Erythroblast (primary cell): ENCODE results near the gene ASCL1.
A peak's percentile ranks its signal among the peaks of the same experiment; 100 is the strongest.

Source experiments
- DNase-seq, 2 experiments: peaks; one replicate each; lab custom pipeline; 2025; lab: John Stamatoyannopoulos, UW
- GATA1 ChIP-seq: IDR thresholded peaks from 2 replicates; pipeline ENCODE4 v1.6.1; 2011; ENCODE audit warnings: low read depth, mild to moderate bottlenecking, control low read depth, low read length, moderate library complexity
- POLR2A ChIP-seq: IDR thresholded peaks from 2 replicates; pipeline ENCODE4 v1.6.1; 2011; ENCODE audit warnings: mild to moderate bottlenecking, low read length

ASCL1 gene

GRCh38 chr12:102933168-102933567 lies 24.3 kb upstream of the ASCL1 start:
- no peak for TF ChIP-seq GATA1
- no peak for TF ChIP-seq POLR2A
- no peak for DNase-seq

- TF ChIP-seq POLR2A (no peak), GATA1 (no peak)
- no peak for DNase-seq
These were observed 18.4 kb upstream of the ASCL1 start for GRCh38 chr12:102939059-102939458.

GRCh38 chr12:102939670-102940222 lies 17.7 kb upstream of the ASCL1 start:
- TF ChIP-seq POLR2A: no peak
- TF ChIP-seq GATA1: no peak
- no peak for DNase-seq

- no peak for DNase-seq
- no peak for TF ChIP-seq POLR2A
- no peak for TF ChIP-seq GATA1
These were observed 11.4 kb upstream of the ASCL1 start for GRCh38 chr12:102946042-102946441.

GRCh38 chr12:102948941-102949352 lies 8.5 kb upstream of the ASCL1 start:
- peak; percentile 16 to 53 for DNase-seq
- TF ChIP-seq POLR2A (no peak), GATA1 (no peak)

- TF ChIP-seq POLR2A (no peak), GATA1 (no peak)
- DNase-seq: no peak
These were observed 7.1 kb upstream of the ASCL1 start for GRCh38 chr12:102950107-102950949.

GRCh38 chr12:102950950-102951619 lies 6.4 kb upstream of the ASCL1 start:
- DNase-seq: no peak
- TF ChIP-seq POLR2A (no peak), GATA1 (no peak)

GRCh38 chr12:102951841-102952240 lies 5.6 kb upstream of the ASCL1 start:
- TF ChIP-seq GATA1 (no peak), POLR2A (no peak)
- no peak for DNase-seq

- no peak for DNase-seq
- no peak for TF ChIP-seq GATA1
- TF ChIP-seq POLR2A: no peak
These were observed 4.3 kb upstream of the ASCL1 start for GRCh38 chr12:102953221-102953620.

GRCh38 chr12:102954134-102954533 lies 3.3 kb upstream of the ASCL1 start:
- no peak for TF ChIP-seq GATA1
- no peak for TF ChIP-seq POLR2A
- DNase-seq: no peak

GRCh38 chr12:102955926-102956737 lies 1.3 kb upstream of the ASCL1 start:
- no peak for DNase-seq
- TF ChIP-seq GATA1: no peak

- no peak for DNase-seq
- TF ChIP-seq POLR2A (no peak), GATA1 (no peak)
These were observed 641 bp upstream of the ASCL1 start for GRCh38 chr12:102956738-102957327.
